IMR-90 (cell line): ENCODE measurements around the gene AIRE. TPM values are rescaled to one million over a fixed set of nuclear protein-coding genes. Genes with fewer than 3 reads are reported as not detected.

Source experiments
- ATAC-seq: fragments of 200-7000 bp; cut with Tn5 transposase; 2 replicates; pipeline ENCODE4 v1.9.1; 2020; ENCODE audit warnings: low read depth, mild to moderate bottlenecking, moderate library complexity
- BruUV-seq: library from RNA; stranded (reverse); fragments of 400-500 nt; replicated peaks from 2 replicates; lab custom pipeline; 2021; lab: Mats Ljungman, UMichigan
- CTCF ChIA-PET: fragments of 300-600 bp; formaldehyde crosslinking; extraction: SDS; loops from one replicate; lab custom pipeline; 2021; ENCODE audit warnings: antibody characterized with exemption; lab: Yijun Ruan, JAX
- POLR2A ChIA-PET: fragments of 300-600 bp; sonication (Branson Sonifier 250); formaldehyde crosslinking; loops from one replicate; lab custom pipeline; 2022; ENCODE audit warnings: antibody characterized with exemption; ENCODE audit not compliant: unreplicated experiment; lab: Charles Lee
- DNase-seq: peaks from one replicate; pipeline ENCODE4 v3.0.0; 2013
- H2AFZ ChIP-seq: replicated peaks from 2 replicates; pipeline ENCODE3; 2013; ENCODE audit warnings: low read length, mild to moderate bottlenecking; ENCODE audit not compliant: poor library complexity
- H2AK5ac ChIP-seq: 2 replicates; pipeline ENCODE4 v1.6.1; 2013; ENCODE audit warnings: low read depth, low read length, inconsistent platforms
- H2AK9ac ChIP-seq: replicated peaks from 2 replicates; pipeline ENCODE3; 2013; ENCODE audit warnings: mild to moderate bottlenecking, low read depth, low read length, moderate library complexity; ENCODE audit not compliant: poor library complexity
- H2BK120ac ChIP-seq: 2 replicates; pipeline ENCODE4 v1.6.1; 2013; ENCODE audit warnings: low read depth, low read length, inconsistent platforms
- H2BK15ac ChIP-seq: 3 replicates; pipeline ENCODE4 v1.6.1; 2013; ENCODE audit warnings: low read depth, low read length, inconsistent platforms
- H2BK20ac ChIP-seq: 2 replicates; pipeline ENCODE4 v1.6.1; 2013; ENCODE audit warnings: low read depth, mild to moderate bottlenecking, inconsistent platforms, low read length, moderate library complexity
- H2BK5ac ChIP-seq: 2 replicates; pipeline ENCODE4 v1.6.1; 2013; ENCODE audit warnings: mild to moderate bottlenecking, low read depth, low read length, inconsistent platforms; ENCODE audit not compliant: poor library complexity, severe bottlenecking
- H3K14ac ChIP-seq: replicated peaks from 2 replicates; pipeline ENCODE4 v1.6.1; 2013; ENCODE audit warnings: low read depth, low read length, inconsistent platforms
- H3K18ac ChIP-seq: 2 replicates; pipeline ENCODE4 v1.6.1; 2013; ENCODE audit warnings: low read depth, low read length, control low read depth
- H3K23ac ChIP-seq: 2 replicates; pipeline ENCODE4 v1.6.1; 2013; ENCODE audit warnings: low read depth, low read length, inconsistent platforms
- H3K27ac ChIP-seq: 2 replicates; pipeline ENCODE4 v1.5.1; 2013; ENCODE audit warnings: mild to moderate bottlenecking, control low read depth, low read length; ENCODE audit not compliant: insufficient read depth
- H3K27me3 ChIP-seq: 2 replicates; pipeline ENCODE4 v1.6.1; 2013; ENCODE audit warnings: low read length; ENCODE audit not compliant: control insufficient read depth, insufficient read depth
- H3K36me3 ChIP-seq: 2 replicates; pipeline ENCODE4 v1.6.1; 2013; ENCODE audit warnings: low read length, mixed read lengths; ENCODE audit not compliant: control insufficient read depth, insufficient read depth
- H3K4ac ChIP-seq: 2 replicates; pipeline ENCODE4 v1.6.1; 2013; ENCODE audit warnings: low read depth, low read length, inconsistent platforms
- H3K4me1 ChIP-seq: 2 replicates; pipeline ENCODE4 v1.6.1; 2013; ENCODE audit warnings: low read length, mixed read lengths; ENCODE audit not compliant: control insufficient read depth, insufficient read depth
- H3K4me2 ChIP-seq: 2 replicates; pipeline ENCODE4 v1.6.1; 2013; ENCODE audit warnings: low read depth, mild to moderate bottlenecking, control low read depth, low read length, moderate library complexity
- H3K4me3 ChIP-seq: 2 replicates; pipeline ENCODE4 v1.5.1; 2013; ENCODE audit warnings: low read depth, mild to moderate bottlenecking, control low read depth, low read length, moderate library complexity; ENCODE audit not compliant: insufficient read depth
- H3K56ac ChIP-seq: 2 replicates; pipeline ENCODE4 v1.6.1; 2013; ENCODE audit warnings: low read length, inconsistent platforms; ENCODE audit not compliant: insufficient read depth; ENCODE audit errors: extremely low read depth
- H3K79me1 ChIP-seq, 2 experiments: 2 replicates each; pipeline ENCODE4 v1.6.1; 2013; ENCODE audit warnings: low read length in 2 of 2, inconsistent platforms in 1 of 2, low read depth in 1 of 2
- H3K9ac ChIP-seq: 2 replicates; pipeline ENCODE4 v1.6.1; 2013; ENCODE audit warnings: low read depth, low read length, control low read depth
- H3K9me1 ChIP-seq: 2 replicates; pipeline ENCODE4 v1.6.1; 2013; ENCODE audit warnings: low read length, inconsistent platforms; ENCODE audit not compliant: insufficient read depth
- H3K9me3 ChIP-seq: 2 replicates; pipeline ENCODE4 v1.6.1; 2013; ENCODE audit warnings: low read length; ENCODE audit not compliant: control insufficient read depth, insufficient read depth
- H4K20me1 ChIP-seq: 2 replicates; pipeline ENCODE4 v1.6.1; 2013; ENCODE audit warnings: low read length, inconsistent platforms; ENCODE audit not compliant: insufficient read depth
- H4K5ac ChIP-seq: 2 replicates; pipeline ENCODE4 v1.6.1; 2013; ENCODE audit warnings: mild to moderate bottlenecking, low read depth, low read length, control low read depth
- H4K8ac ChIP-seq, 2 experiments: 2 replicates each; pipeline ENCODE4 v1.6.1; 2013; ENCODE audit warnings: low read depth in 2 of 2, low read length in 2 of 2, control low read depth in 1 of 2, inconsistent platforms in 1 of 2
- H4K91ac ChIP-seq: 2 replicates; pipeline ENCODE4 v1.6.1; 2013; ENCODE audit warnings: low read depth, low read length, inconsistent platforms; ENCODE audit not compliant: insufficient read depth
- CEBPB ChIP-seq: IDR thresholded peaks from 2 replicates; pipeline ENCODE4 v1.6.1; 2012; ENCODE audit warnings: low read depth, low read length, improper control_type of control experiment
- MAFK ChIP-seq: IDR thresholded peaks from 2 replicates; pipeline ENCODE4 v1.6.1; 2012; ENCODE audit warnings: low read depth, low read length, improper control_type of control experiment
- MXI1 ChIP-seq: IDR thresholded peaks from 2 replicates; pipeline ENCODE4 v1.6.1; 2012; ENCODE audit warnings: low read depth, mild to moderate bottlenecking, low read length, moderate library complexity, borderline replicate concordance
- POLR2A ChIP-seq: IDR thresholded peaks from 2 replicates; pipeline ENCODE4 v1.6.1; 2012; ENCODE audit warnings: mild to moderate bottlenecking, low read depth, low read length
- RFX5 ChIP-seq: IDR thresholded peaks from 2 replicates; pipeline ENCODE4 v1.8.0; 2012; ENCODE audit warnings: low read depth, mild to moderate bottlenecking, low read length, moderate library complexity
- SMC3 ChIP-seq: fragments of 150-350 bp; IDR thresholded peaks from 2 replicates; pipeline ENCODE4 v1.6.1; 2016; ENCODE audit warnings: low read depth, mild to moderate bottlenecking, antibody characterized with exemption, low read length, moderate library complexity
- USF2 ChIP-seq: fragments of 150-350 bp; IDR thresholded peaks from 2 replicates; pipeline ENCODE4 v1.6.1; 2017; ENCODE audit warnings: mild to moderate bottlenecking, antibody characterized with exemption, low read length, low read depth
- WGBS, 2 experiments: methylation state at CpG; one replicate each; pipeline versions ENCODE4 v1.1.5 to v1.1.7; 2013; ENCODE audit warnings: missing lambda C conversion rate in 2 of 2; ENCODE audit not compliant: insufficient read length in 1 of 2; ENCODE audit errors: extremely low coverage in 2 of 2; 5-methylcytosine and 5-hydroxymethylcytosine counted together
- dilution Hi-C: fragments of 300-500 bp; cut with HindIII; formaldehyde crosslinking; loops from one replicate; pipeline ENCODE4 v1.14.3; 2018; ENCODE audit warnings: low sequenced_read_pairs; ENCODE audit not compliant: unreplicated experiment
- in situ Hi-C: fragments of 300-500 bp; cut with MboI; formaldehyde crosslinking; loops from 3 replicates; pipeline ENCODE4 v1.14.3; 2019; ENCODE audit warnings: low sequenced_read_pairs, inconsistent platforms, mixed read lengths
- intact Hi-C: fragments of 100-400 bp; cut with micrococcal nuclease; formaldehyde crosslinking; loops from 2 replicates; pipeline ENCODE4 v1.10.0; 2022
- polyA plus RNA-seq, 3 experiments: library from polyadenylated mRNA; depleted of rRNA; stranded (reverse); fragments of >200 nt; gene quantifications; 2 replicates each; pipeline ENCODE4 v1.2.3, GENCODE V29; 2012; ENCODE audit warnings: low replicate concordance in 1 of 3
- total RNA-seq: library from RNA; depleted of rRNA; stranded (reverse); fragments of >200 nt; gene quantifications from 2 replicates; pipeline ENCODE4 v1.2.3, GENCODE V29; 2012

AIRE gene
- total and polyA plus RNA-seq, 2 of the 4 experiments (the other 2 are of a cell fraction), result 0.05 TPM; not detected in 1

GRCh38 chr21:44304011-44304616 is 18.4 kb downstream of the AIRE start:
- no peak overlapping the region for H3K4me2 ChIP-seq
- H2BK15ac ChIP-seq, result no peak overlapping the region
- in situ Hi-C loops, result no loop called here
- no peak overlapping the region for H2BK20ac ChIP-seq
- peaks cover 21% of the 10 kb centered on the region for H3K4me1 ChIP-seq
- H3K4me3 ChIP-seq, result no peak overlapping the region
- H2BK120ac ChIP-seq, result no peak overlapping the region
- H2BK5ac ChIP-seq, result no peak overlapping the region
- H3K14ac ChIP-seq, result no peak overlapping the region
- no peak overlapping the region for H3K27ac ChIP-seq
- peaks cover 70% of the 10 kb centered on the region for H4K20me1 ChIP-seq
- H3K27me3 ChIP-seq, result no peaks in the 10 kb centered on the region
- TF ChIP-seq RFX5, result no peak
- no peak for TF ChIP-seq USF2
- no peak for TF ChIP-seq MAFK
- no peak for TF ChIP-seq MXI1
- TF ChIP-seq CEBPB, result no peak
- no peak for TF ChIP-seq SMC3
- TF ChIP-seq POLR2A, result no peak
- H3K23ac ChIP-seq, result no peak overlapping the region; the same call in 1 of the 2 replicates
- H3K36me3 ChIP-seq, result peaks cover 15% of the 10 kb centered on the region
- peak overlapping the region; percentile 56; the same call in 1 of the 2 replicates for H2AK5ac ChIP-seq
- no peak for DNase-seq
- no peak for ATAC-seq
- H2AK9ac ChIP-seq, result no peak overlapping the region
- no peaks in the 10 kb centered on the region for H3K9me3 ChIP-seq
- H3K18ac ChIP-seq, result no peak overlapping the region
- no TSS peak for BruUV-seq
- dilution Hi-C loops, result no loop called here
- no peak overlapping the region for H3K9ac ChIP-seq
- POLR2A ChIA-PET, result no interaction called here
- no peak overlapping the region for H2AFZ ChIP-seq
- intact Hi-C loops, result no loop called here
- 79% methylated on average over 5 of the region's 16 CpGs; no CpG with 5 or more reads in 1 of the 2 experiments for WGBS, 2 experiments
- CTCF ChIA-PET, result interaction anchor here (0.6 kb wide), 1 partner anchor 31 kb away, joined by 3 read pairs; no protein-coding TSS in a partner anchor
- H4K5ac ChIP-seq, result no peak overlapping the region
- H3K79me1 ChIP-seq, result peaks cover 15 to 56% of the 10 kb centered on the region in 2 experiments
- no peak overlapping the region for H4K8ac ChIP-seq
- H3K9me1 ChIP-seq, result no peaks in the 10 kb centered on the region
- H4K91ac ChIP-seq, result no peak overlapping the region
- no peak overlapping the region for H3K56ac ChIP-seq
- H3K4ac ChIP-seq, result no peak overlapping the region
